ENCODE measurements around the gene TBATA.

The TBATA gene

DNA sequence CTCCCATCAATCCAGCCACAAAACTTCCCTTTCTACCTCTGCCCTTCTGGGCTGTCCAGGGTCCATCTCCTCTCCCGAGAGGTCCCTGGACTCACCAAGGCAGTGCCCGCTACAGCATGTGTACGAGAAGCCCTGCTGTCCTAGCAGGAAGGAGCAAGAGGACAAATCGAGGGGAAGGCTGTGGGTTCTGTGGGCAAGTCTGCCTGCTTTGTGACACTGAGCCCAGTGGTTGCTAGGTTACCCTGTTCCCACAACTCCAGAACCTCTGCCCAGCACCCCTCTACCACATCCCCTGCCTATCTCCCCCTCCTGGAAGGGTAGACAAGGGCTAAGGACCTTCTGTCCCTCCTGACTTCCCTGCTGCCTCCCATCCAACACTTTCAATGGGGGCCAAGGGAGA lies at the start of gene TBATA:
TBATA (minus strand) TSS at position 188 of the 400 bp plus-strand sequence. CDS start 1,998 bp downstream, outside the sequence.
- DNase-seq = no peak

DNA sequence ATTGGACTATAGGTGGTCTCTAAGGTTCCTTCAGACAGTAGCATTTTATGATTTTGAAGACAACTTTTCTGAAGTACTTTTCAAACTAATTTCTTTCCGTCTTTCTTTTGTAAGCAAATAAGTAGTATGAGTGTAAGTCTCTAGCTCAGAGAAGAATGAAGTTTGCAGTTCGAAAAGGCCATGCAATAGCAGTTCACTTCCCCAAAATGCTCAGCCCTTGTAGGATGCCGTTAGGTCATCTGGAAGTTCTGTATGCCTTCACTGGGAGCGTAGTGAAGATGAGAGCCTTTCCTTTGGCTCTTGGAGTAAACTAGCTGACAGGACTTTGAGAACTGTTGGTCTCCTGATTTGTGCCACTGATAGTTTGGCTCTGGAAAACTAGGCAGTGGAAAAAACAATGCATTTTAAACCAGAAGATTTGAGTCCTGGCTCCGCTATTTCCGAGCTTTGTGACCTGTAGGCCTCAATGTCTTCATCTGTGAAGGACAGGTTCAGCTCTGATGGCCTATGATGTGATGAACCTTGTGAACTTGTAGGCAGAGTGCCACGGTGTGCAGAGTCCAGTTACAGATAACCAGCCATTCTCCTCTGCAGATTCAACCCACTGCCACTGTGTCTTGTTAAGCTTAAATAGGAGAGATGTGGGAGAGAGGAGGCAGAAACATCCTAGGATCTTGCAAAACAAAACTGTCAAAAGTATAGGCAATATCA lies 49.4 kb upstream of the TBATA start:
- no peak for DNase-seq

DNA sequence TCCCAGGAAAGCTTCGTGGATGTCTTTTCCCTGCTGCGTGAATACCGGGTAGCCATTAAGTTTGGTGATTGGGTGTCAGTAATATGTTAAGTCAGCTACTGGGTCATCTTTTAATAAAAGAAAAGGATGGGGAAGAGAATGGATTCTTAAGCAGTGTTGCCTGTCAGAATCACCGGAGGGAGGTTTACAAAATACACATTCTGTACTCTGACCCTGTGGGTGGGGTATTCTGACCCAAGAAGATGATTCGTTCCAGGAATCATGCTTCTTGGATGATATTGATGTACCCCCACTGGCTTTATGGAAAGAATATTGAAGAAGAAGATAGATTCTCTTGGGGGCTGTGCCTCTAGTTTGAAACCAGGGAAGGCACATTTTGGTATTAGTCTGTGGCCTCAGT lies 48.8 kb upstream of the TBATA start:
- DNase-seq = no peak

- DNase-seq = no peak
Observed at GRCh38 chr10:70833601-70834000, 48.4 kb upstream of the TBATA start.

DNA sequence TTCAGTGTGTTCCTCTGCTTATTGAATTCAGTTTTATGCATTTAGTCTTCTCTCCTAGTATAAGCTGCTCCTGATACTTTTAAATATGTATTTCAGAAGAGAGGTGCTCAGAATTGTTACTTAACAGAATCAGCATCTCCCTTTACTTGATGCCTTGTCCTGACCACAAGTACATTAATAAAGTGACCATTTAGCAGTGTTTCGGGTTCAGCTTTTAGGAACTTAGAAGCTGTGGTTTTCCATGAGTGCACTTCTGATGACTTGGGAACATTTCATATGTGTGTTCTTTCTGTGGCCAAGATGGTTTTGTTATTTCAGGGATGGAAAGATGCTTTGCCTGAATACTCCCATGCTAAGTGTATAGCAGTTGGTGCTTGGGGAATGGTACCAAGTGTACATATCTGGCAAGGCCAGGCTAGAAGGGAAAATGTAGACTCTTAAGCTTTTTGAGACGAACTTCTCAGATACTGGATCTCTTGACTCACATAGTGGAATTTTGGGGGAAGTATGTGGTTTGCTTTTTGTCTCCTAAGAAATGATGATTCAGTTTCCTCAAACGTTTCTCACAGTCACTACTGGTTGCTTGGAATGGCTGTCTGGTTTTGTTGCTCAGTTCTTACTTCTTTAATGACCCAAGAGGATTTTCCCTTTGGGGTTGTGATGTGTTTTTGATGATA lies 47.8 kb upstream of the TBATA start:
- DNase-seq = peak; percentile 80

- no peak for DNase-seq
Observed at GRCh38 chr10:70832221-70832620, 47.0 kb upstream of the TBATA start.

DNA sequence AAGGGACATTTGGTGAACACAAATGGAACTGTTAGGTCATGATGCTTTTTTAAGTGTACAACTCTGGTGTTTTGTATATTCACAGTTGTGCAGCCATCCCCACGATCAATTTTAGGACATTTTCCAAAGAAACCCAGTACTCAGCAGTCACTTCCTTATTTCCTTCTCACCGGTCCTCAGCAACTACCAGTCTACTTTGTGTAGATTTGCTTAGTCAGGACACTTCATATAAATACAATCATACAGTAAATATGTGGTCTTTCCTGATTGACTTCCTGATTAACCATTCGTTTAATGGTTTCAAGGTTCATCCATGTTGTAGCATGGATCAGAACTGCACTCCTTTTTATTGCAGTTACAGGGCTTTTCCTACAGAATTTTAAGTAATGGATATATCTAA lies 45.0 kb upstream of the TBATA start:
- DNase-seq = no peak

DNA sequence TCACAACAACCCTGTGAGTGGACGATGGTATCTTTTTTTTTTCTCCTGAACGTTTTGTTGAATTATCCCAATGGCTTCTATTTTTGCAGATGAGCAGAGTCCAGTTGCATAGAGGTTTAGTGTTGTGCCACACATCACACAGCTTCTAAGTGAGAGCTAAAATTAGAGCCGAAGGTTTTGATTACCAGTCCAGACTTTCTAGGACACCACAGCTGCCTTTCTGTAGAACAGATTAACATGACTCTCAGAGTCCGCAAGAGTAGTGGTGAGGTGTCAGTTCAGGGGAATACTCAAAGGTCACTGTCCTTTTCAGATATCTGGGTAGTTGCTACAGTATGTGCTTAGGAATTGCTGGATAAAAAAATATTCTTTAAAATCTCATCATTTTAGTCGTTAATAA lies 44.4 kb upstream of the TBATA start:
- no peak for DNase-seq

DNA sequence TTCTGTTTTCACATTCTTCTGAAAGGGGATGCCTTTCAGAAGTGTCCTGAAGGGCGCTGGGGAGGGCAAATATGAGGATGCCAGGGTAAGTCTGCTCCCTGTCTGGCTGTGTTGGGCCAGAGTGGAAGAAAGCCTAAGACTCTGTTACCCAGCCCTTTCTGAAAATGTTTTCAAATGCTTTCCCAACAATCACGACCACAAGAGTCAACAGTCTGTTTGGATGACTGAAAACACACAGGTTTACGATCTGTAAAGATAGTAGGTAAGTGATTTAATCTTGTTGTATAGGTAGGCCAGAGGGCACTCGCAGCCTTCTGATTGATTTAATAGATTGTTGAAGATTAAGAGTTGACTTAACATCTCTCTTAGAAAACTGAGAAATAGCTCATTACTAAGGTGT lies 43.7 kb upstream of the TBATA start:
- no peak for DNase-seq

DNA sequence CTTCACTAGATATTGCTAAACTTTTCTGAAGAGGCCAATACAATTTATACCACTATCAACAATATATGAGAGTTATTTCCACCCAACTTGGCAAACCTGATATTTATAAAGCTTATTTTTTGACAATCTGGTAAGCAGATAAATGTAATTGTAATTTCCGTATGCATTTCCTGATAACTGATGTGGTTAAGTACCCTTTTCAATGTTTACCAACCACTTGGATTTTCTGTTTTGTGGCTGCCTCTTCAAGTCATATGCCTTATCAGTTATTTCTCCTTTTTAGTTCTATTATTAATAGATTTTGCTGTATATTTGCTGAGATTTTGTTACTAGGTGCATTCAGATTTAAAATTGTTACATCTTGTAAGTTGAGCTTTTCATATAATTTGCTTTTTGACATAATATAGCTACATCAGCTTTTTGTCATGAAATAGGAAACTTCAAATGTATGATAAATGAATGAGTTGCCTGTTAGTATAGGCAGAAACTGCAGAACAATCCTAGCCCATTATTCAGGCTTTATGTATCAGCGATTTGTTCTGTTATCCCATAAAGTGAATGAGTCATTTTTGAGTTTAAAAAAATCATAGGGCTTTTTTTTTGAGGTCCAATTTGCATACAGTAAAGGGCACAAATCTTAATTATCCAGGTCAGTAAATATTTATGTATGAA lies 42.0 kb upstream of the TBATA start:
- no peak for DNase-seq

DNA sequence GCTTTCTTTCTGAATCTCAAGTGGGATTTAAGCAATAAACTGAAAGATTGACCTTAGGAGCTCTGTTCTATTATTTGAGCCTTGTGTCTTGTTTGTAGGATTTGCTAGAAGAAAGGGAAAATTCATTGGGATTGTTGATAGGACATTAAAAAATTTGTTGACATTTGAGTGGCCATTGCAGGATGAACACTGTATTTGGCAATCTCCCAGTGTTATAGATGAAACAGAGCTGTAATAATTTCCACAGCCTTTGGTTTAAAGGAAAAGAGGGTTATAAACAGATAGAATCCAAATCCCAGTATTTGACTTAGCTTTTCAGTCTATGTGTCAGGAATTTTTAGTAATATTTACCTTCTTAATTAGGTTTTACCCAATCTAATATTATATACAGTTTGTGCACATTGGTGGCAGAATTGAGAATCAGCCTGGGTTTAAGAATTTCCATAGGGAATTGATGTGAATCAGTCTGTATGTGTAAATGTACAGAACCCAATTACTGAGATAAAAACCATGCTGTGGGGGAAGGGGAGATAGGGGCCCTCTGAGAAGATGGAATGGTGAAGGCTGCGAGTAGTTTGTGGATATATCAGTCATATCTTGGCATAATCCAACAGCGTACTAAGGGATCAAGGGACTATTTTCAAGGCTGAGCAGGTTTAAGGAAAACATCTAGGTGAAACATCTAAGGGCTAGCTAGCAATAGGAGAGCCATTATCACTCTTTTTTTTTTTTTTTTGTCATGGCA lies 37.1 kb upstream of the TBATA start:
- DNase-seq = no peak

GRCh38 chr10:70820976-70821750 lies 36.0 kb upstream of the TBATA start:
- no peak for DNase-seq

DNA sequence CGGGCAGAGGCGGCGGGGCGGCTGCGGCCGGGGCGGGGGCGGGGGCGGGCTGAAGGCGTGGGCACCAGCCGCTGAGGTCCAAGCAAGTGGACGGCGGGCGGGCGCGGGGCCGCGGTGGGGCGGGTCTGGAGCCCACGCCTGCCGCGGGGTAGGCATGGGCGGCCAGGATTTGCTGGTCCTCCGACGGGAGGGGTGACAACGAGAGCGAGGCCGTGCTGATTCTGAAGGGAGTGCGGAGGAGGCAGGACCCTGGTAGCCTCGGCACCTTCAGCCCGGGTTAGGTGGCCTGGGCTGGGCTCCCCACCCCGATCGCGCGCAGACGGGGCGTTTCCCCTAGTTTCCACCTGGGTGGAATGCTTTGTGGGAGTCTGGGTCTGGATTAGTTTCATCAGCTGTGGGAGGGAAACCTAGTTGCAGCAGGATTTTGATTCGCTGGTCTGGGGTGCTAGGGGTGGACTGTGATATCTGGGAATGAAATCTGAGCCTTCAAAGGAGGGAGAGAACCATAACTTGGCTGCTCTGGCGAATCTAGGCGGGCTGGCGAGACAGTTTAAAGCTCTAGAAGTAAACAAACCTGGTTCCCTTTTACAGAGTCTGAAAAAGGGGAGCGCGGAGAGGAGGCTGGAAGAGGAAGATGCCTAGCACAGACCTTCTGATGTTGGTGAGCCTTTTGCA lies 31.2 kb upstream of the TBATA start:
- peak; percentile 85 for DNase-seq

DNA sequence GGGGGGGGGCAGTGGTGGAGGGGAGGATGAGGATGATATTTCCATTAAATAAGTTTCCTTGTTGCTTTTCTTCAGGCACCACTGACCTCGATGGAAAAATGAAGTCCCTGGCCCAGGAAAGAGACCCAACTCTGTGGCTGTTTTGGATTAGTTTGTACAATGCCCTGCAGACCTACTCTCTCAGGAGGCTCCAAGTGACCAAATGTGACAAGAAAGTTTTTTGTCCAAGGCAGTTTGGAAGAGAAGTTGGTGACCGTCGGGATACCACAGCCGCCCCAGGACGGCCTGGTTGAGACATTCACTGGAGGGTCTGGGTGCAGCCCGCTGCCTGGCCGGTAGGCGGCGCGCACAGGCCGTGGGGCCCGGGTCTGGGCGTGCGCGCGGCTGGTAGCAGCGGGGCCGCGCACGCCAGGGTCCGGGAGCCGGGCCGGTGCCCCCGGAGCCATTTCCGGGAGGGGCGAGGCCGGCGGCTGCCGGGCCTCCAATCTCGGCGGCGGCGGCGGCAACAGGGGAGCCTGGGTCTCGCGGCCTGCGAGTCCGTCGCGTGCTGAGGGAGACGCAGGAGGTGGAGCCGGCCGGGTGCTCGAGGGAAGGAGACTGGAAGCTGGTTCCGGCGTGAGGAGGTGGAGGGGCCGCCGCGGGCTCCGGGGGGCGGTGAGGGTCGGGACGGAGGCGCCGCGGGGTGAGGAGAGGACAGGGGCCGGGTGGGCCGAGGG lies 30.5 kb upstream of the TBATA start, which contains the start of gene SGPL1:
SGPL1 (plus strand) TSS at position 445 of the 716 bp plus-strand sequence. CDS start 906 bp downstream, outside the sequence.
- peak; percentile 57 for DNase-seq

GRCh38 chr10:70814126-70814525 lies 28.9 kb upstream of the TBATA start:
- no peak for DNase-seq

- no peak for DNase-seq
Observed at GRCh38 chr10:70812814-70813213, 27.6 kb upstream of the TBATA start.

DNA sequence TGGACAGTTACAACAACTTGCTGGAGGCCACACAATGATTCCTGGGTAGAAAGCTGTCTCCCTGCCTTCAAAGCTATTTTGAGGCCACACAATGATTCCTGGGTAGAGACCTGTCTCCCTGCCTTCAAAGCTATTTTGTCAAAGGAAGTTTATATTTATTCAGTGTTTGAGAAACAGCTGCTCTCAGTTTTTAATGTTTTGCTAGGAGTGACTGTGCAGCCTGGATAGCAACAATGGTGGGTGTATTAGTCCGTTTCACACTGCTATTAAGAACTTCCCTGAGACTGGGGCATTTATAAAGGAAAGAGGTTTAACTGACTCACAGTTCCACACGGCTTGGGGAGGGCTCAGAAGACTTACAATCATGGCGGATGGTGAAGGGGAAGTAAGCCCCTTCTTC lies 26.7 kb upstream of the TBATA start:
- DNase-seq = no peak

DNA sequence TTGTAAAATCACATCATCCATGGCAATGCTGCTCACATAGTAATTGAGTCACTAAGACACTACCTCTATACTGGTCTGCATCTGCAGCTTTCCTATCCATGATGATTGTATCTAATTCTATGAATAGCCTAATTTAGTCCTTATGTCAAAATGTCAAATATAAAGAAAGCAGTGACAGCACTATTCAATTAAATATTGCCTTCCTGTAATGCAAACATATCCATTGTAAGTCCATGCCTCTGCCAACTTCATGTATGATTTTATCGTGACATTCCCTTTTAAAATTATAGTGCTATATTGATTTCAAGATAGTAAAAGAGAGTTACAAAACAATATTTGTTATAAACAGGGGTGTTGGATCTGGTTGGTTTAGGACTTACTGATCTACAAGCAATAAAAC lies 25.8 kb upstream of the TBATA start:
- DNase-seq = no peak

DNA sequence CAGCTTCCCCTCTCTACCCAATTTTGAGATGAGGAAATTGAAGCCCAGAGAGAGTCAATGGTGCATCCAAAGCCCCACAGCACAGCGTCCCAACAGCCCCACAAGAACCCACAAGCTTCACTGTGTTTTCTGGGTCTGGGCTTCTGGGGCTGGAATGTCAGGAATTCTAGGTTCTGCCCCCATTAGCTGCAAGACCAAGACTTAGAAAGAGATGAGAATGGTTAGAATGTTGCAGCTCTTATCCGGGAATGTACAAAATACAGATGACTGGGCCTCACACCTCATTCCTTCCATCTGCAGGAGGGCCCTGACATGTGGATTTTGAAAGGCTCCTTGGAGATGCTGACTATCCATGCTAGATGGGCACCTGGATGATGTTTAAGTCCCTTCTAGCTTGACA lies 24.5 kb upstream of the TBATA start:
- DNase-seq = no peak

DNA sequence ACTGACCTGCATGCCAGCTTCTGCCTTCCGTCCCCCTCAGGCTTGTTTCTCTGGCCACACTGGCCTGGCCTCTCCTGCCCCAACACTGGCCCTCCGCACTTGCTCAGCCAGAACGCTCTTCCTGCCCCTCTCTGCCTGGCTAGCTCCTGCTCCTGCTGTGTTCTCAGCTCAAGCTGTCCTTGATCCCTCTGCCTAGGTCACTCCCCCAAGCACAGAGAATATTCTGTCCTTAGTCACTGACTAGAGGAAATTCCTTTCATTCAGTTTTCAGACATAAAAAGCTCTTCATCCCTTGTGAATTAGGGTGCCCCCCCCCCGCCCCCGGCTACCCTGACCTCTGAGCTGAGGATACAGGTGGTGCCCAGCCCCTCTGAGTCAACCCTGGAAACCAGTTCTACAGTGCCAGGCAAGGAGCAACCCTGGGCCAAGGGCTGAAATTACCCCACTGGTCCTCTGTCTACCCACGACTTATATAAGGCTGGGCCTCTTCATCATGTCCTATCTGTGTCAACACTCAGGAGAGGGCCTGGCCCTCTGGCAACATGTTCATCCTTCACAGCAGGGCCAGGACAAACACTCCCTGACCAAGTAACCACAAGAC lies 23.9 kb upstream of the TBATA start:
- no peak for DNase-seq

GRCh38 chr10:70807556-70807955 lies 22.4 kb upstream of the TBATA start:
- DNase-seq = no peak

Measured in kidney glomerular epithelial cell (primary cell).